Smooth muscle cell of the brain vasculature (primary cell): ENCODE data around the gene PSMD1.
"Not testable (repeated sequence)": the region's sequence is repeated elsewhere in the genome, so short reads cannot be mapped to it uniquely, and the experiment has no call there.

Experiments used
- DNase-seq: peaks from one replicate; pipeline ENCODE4 v3.0.0-alpha.2; 2012; ENCODE audit warnings: low read depth, low spot score

PSMD1 gene

DNA sequence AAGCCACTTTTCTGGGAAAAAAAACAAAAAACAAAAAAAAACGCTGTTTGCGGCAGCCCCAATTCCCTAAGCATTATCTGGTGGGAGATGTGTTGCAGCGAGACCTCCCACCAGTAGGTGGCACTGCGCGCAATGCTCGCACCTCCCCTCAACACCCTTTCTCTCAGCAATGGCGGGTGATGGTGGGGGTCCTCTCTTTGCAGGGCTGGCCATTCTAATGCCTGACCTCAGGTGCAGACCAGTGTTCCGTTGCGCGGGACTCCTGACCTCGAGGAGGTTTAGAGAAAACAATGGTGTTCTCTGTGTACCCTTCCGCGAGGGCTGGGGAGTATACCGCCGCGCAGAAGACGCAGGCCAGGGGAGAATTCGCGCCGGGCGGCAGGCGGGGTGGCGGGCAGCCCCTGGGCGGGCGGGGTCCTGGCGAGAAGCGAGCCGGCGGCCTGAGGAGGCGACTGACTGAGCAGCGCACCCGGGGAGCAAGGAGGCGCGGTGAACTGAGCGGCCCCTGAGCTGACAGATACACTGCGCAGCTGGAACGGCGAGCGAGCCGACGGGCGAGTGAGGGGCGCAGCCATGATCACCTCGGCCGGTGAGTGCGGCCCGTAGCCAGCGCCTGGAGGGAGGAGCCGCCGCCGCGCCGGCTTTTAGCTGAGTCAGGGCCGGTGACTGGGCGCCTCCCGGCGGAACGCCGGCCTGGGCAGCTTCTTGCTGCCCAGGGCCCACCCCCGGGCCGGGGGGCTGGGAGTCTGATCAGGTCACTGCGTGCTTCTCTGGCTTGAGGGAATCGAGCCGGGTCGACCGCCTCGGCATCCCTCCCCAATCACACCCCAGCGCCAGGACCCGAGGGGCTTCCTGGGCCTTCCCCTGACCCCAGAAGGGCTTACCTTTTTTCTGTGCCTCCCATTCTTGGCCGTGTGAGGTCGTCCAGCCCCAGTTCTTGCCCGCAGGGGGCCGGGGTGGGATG is at the start of gene PSMD1:
TSS of gene PSMD1 (plus strand) at position 415 of the 964 bp plus-strand sequence. CDS start at position 574, 159 bp downstream.
- peak; percentile 85 for DNase-seq

DNA sequence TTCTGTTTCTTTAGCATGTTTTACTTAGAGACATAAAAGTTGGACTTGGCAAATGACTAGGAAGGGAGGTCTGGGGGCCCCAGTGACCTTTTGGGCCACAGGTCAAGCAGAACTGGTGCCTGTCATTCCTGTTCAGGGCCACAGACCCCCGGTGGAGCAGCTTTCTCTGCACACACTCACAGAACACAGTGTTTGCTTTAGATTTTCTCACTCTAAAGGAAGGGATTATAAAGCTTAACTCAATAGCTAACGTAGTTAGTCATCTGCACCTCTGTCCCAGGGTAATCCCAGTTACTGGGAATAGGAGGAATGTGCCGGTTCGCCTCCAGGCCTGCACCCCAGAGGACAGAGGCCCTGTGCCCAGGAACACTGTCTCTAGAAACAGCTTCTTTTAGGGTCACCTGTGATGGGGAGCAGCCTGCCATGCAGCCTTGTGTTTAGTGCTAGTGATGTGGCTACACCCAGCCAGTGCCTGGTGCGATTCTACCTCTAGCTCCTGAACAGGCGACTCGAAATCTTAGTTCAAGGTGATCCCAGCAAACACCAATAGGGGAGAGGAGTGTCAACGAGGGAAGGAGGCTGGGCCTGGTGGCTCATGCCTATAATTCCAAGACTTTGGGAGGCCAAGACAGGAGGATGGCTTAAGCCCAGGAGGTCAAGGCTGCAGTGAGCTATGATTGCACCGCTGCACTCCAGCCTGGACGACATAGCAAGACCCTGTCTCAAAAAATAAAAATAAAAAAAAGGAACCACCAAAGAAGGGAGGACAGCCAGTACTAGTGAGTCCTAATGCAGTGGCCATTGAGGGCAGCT is 49.2 kb upstream of the PSMD1 start:
- DNase-seq = no peak

DNA sequence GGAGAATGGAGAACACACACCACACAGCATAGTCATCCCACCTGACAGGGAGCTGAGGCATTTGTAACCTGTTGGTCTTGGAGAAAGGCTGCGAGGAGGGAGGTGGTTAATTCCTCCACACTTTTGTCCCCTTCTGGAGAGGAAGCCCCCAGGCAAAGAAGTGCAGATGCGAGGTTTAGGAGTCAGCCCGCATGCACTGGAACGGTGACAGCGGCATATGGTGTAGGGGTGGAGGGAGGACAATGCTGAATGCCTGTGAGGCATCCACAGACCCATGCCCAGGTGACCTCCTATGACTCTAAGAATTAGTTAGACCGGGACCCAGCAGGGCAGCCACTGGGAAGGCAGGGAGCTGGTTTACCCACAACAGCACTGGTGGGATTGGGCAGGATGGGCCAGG is 48.5 kb upstream of the PSMD1 start:
- DNase-seq = no peak

DNA sequence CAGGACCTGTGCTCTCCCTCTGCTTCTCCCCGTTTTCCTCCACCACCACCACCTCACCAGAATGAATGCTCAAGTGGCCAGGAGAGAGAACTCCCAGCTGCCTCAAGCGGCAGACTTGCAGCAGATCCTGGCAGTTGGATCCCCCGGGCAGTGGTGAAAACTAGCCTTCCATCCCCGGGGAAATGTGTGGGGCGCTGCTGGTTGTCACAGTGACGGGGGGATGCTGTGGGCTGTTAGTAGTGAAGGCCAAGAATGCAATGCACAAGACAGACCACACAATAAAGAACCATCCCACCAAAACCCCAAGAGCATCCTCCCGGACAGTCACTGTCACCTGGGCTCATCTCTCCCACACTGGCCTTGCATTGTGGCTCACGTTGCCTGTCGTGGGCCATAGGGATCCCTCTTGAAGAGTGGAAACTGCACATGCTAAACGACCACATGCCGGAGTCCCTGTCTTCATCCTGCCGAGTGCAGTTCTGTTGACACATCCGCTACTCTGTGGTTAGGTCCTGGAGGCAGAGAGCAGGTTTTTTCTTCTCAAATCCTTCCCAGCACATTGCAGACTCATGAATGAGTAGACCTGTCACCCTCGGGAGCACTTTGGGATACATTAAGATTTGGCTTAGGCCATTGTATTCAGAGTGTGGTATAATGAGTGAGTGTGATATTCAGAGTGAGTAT is 47.3 kb upstream of the PSMD1 start:
- DNase-seq = no peak

DNA sequence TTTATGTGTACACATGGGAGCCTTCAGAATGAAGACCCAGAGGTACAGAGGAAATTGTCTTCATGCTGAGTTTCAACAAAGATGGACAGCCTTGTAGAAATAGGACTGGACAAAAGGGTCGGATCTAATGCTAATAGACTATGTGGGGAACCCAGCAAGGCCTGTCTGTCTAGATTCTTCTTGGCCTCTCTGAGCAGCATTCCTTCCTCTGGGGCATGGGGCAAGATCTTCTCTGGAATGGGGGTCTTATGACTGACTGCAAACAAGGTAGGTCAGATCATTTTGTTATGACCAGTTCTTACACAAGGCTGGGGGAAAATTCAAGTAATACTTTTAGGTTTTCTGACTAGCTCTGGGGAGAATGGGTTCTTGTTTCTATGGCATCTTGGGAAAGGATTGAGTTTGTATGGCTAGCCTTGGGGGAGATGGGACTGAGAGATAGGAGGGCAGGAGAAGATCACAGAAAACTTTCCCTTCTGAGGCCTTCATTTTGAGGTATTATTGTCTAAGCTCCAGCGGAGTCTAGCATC is 46.4 kb upstream of the PSMD1 start:
- DNase-seq = no peak

DNA sequence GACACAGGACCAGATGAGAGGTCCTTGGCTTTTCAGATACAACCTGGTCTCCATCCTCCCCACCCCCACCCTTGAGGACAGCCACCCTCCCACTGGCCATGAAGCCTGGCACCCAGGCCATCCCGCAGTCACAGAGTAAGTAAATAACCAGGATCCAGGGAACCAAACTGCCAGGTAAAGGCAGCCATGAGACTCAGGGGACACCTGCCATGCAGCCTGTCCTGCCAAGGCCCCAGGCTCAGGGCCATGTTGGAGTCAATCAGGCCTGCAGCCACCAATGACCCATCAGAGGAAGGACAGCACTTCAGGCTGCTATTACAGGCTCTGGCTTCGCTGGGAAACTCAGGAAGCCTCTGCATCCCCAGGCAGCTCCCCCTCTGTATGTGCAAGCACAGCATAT is 45.1 kb upstream of the PSMD1 start:
- no peak for DNase-seq

DNA sequence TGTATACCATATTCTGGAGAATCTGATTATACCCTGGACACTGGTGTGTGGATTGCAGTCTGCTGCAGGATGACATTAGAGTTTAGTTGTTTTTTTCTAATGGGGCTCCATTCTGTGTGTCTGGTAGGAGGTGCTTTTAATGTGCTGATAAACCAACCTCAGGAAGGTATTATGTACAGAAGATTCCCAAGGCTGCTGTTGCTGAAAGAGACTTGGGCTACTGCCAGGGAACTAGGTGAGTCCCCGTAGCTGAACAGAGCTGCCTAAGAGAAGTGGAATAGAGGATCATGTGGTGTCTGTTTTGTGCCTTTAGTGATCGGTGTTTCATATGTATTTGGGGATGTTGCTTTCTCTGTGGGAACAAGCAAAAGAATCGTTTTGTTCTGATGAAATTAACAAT is 44.2 kb upstream of the PSMD1 start:
- no peak for DNase-seq

DNA sequence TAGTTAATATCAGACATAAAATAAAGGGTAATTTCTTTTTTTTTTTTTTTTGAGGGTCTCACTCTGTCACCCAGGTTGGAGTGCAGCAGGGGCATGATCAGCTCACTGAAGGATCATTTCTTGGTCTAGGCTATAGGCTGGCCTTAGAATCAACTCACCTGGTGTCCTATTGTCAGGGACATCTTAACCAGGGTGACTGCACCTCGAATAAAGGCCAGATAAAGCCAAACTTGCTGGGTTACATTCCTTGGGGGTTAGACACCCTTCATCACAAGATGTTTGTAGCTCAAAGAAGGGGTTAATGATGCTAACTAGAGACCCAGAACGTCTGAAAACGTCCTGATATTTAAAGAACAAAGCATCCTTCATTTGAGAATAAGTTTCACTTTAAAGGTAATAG is 42.8 kb upstream of the PSMD1 start:
- DNase-seq = no peak

DNA sequence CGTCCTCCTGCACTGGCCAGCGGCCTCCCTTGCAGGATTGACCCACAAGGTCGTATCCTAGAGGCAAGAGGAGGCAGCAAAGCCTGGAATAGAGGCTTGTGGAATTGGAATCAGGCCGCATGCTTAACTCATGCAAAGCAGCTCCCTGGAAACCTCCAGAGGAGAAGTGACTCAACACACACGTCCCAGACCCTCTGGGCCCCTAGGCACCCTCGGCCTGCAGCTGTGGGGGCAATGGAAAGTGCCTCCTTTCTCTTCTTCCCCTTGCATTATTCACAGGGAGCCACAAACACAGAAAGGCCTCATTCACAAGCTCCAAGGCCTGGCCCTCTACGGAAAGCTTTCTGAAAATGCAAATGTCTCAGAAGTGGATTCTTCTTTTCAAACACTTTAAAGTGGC is 41.2 kb upstream of the PSMD1 start:
- no peak for DNase-seq

DNA sequence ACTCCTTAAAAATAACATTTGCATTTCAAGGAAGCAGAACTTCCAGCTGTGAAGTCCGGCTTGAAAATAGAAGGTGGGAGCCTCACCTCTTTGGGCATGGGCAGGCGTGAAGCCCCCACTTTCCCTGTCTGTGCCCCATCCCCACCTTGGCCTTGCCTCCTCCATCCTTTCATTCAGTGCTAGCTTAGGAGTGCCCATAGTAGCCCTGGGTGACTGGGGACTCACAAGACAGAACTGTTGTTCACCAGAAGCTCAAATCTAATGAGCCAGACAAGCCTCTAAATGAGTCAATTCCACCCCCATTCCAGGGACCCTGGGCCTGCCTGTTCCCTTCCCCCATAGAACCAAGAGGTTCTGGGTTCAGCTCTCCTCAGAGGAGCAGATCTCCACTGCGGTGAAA is 40.7 kb upstream of the PSMD1 start:
- no peak for DNase-seq

DNA sequence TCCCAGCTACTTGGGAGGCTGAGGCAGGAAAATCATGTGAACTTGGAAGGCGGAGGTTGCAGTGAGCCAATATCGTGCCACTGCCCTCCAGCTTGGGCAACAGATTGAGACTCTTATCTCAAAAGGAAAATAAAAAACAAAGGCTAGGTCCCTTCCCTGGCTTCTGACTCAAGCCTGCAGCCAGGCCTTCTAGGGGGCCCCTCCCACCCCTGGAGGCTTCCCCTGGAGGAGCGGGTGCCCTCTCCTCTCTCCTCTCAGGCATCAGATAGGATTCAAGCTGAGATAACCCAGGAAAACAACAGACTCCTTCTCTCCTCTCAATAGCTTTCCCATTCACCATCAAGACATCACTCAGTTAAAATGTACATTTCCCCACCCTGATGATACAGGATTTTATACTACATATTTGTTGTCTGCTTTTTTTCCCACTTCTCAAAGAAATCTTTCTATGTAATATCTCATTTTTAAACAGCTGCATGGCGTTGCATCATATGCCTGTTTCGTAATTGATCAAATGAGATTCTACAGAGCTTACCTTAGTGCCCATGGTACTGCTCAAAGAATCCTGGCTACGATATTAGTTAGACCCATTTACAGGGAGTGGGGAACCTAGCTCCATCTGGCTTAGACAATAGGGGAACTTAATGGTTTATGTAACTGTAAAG is 40.0 kb upstream of the PSMD1 start:
- DNase-seq = no peak

DNA sequence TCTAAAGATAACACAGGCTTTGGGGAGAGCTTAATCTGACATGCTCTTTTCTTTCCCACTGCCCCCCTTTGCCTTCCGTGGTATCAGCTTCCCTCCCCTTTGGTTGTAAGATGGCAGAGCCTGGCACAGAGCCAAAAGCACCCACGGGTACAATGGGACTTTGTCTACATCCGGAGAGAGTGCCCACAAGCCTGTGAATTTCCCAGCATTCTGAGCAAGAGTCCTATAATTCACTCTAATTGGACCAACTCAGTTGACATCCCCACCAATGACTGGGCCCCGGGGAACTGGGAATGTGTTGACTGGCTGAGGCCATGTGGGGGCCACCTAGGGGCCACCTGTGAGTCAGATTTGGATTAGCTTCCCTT is 39.5 kb upstream of the PSMD1 start:
- no peak for DNase-seq

DNA sequence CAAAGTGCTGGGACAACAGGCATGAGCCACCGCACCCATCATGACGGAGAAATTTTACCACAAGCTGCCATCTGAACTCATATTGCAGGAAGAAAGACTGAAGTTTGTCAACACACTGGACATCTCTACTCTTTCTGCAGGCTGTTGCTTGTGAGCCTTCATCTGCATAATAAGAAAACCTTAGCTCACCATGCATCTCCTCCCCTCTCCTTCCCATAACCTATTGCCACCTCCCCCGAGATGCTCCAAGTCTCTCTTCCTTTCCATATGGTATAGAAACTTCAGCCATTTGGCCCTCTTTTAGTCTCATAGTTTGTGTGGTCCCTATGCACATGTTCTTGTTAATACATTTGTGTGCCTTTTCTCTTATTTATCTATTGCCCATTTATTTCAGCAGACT is 38.5 kb upstream of the PSMD1 start:
- DNase-seq = no peak

DNA sequence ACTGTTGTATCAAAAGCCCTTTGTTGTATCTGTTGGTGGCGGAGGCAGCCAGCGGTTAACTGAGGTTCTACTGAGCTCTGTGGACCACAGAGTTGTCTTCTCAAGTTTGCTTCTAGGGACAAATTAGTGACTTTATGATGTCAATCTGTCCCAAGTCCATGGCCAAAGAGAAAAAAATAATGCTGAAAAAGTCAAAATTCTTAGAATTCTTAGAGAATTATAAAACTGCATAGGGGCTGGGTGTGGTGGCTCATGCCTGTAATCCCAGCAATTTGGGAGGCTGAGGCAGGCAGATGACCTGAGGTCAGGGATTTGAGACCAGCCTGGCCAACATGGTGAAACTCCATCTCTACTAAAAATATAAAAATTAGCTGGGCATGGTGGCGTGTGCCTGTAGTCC is 31.6 kb upstream of the PSMD1 start:
- not testable (repeated sequence) for DNase-seq

DNA sequence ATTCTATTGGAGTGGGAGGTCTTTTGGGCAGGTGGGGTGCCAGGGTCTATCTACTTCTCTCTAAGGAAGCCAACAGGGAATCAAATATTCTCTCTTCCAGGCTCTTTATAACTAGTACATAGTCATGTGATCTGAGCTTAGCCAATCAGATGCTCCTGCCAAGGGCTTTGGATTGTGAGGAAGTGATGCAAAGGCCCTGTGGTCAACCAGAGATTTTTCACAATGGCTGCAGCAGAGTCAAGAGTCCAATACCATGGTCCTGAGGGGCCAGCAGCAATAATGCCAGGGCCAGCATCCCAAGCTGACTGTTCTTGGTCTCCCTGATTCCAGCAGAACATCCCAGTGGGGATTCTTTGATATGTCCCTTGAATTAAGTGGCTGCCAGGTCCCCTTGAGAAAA is 27.8 kb upstream of the PSMD1 start:
- no peak for DNase-seq

DNA sequence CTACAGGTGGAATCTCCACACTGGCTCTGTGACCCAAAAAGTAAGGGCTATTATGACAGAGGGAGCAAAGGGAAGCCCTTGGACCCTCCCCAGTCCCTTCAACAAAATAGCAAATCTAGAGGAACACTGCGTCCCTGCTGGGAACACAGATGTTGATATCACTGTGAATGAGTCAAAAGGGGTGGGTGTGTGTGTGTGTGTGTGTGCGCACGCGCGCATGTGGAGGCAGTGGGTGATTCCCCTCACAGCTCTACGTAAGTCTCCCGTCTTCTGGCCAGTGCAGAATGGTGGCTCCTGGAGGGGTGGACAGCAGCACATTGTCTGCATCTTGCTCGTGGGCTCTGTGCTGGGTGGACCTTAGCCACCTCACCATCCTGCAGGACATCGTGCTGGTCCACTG is 27.1 kb upstream of the PSMD1 start:
- DNase-seq = no peak

DNA sequence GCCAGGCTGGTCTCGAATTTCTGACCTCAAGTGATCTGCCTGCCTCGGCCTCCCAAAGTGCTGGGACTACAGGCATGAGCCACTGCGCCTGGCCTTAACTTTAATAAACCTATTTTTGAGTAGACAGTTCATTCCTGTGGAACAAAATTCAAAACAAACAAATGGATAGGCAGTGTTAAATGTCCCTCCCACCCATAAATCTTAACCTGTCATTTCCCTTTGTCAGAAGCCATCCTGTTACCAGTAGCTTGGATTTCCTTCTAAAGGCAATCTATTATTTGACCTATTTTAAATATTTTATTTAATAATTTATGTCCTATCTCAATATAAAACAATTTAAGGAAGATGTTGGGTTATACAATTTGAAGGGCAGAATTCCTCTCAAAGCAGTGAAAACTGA is 25.9 kb upstream of the PSMD1 start:
- DNase-seq = no peak

DNA sequence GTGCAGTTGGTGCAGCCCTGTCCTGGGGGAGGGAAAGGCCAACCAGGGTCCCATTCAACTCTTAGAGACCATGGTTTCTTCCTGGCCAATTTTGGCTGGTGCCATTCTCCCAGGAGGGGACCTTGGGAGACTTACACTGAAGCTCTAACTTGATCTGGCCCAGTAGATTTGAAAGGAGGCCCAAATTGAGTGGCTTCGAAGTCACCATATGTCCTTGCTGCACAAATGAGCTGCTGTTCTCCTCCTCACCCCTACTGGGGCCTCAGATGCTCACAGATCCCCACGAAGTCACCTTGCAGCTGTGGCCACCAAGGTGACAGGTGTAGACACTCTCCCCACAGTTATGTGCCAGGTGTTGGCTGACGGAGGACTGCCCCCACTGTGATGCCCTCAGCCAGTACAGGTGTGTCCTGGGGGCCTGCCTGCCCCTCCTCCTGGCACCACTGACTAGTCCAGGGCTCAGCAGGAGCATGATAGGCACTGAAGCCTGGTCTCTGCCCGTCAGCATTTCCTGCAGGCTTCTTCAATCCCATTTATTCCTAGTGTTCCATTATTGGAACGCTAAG is 24.0 kb upstream of the PSMD1 start:
- no peak for DNase-seq

DNA sequence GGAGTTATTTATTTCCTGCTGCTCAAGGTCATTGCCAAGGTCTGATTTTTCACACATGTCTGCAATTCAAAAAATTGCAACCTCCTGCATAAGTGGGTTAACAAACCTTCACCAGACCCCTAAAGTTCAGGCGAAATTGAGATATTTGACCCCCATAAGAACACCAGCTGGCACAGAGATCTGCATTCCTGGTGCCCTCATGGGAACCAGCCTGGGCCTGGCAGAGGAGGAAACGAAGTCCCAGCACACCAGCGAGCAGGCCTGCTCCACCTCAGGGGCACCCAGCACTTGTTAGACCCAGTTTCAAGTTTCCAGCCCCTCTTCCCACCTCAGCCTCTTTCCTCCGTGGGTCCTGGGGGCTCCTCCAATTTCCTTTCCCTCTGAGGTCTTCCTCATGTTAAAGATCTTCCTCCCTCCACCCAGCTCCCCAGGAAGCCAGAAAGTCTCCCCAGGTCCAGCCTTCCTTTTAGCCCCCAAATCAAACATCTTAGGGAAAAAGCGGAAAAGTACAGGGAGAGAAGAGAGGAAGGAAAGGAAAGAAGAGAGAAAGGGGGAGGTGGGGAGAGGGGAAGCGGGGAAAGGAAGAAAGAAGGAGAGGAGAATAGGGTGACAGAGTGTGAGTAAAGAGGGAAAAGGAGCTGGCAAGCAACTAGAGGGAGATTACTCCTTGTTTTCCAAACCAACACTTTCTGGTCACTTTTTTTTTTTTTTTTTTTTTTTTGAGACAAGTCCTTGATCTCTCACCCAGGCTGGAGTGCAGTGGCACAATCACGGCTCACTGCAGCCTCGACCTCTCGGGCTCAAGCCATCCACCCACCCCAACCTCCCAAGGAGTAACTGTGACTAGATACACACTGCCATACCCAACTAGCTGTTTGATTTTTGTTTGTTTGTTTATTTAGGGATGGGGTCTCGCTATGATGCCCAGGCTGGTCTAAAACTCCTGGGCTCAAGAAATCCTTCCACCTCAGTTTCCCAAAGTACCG is 23.2 kb upstream of the PSMD1 start:
- no peak for DNase-seq
